HL-60 (cell line): ENCODE data around the gene RFFL.
"Not testable (repeated sequence)": the region's sequence is repeated elsewhere in the genome, so short reads cannot be mapped to it uniquely, and the experiment has no call there.

ENCODE experiments used
- GABPA ChIP-seq: IDR thresholded peaks from 2 replicates; pipeline ENCODE4 v1.6.1; 2012; ENCODE audit warnings: low read depth
- POLR2AphosphoS5 ChIP-seq: IDR thresholded peaks from 2 replicates; pipeline ENCODE4 v1.6.1; 2012; ENCODE audit warnings: low read depth
- TF ChIP-seq, protein P1 (sequence below): IDR thresholded peaks from one replicate; pipeline ENCODE4 v1.5.1; 2011; ENCODE audit warnings: low read length, control low read depth, inconsistent platforms; ENCODE audit not compliant: insufficient read depth

DNA sequence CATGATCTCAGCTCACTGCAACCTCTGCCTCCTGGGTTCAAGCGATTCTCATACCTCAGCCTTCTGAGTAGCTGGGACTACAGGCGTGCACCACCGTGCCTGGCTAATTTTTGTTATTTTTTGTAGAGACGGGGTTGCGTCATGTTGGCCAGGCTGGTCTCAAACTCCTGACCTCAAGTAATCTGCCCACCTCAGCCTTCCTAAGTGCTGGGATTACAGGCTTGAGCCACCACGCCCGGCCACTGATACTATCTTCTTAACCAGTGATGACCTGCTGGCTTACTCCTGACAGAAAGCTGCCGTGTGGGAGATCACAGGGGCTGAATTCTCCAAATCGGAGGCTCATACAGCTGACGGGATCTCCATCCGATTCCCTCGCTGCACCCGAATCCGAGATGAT lies 62.5 kb downstream of the RFFL start:
- TF ChIP-seq, protein P1, sequence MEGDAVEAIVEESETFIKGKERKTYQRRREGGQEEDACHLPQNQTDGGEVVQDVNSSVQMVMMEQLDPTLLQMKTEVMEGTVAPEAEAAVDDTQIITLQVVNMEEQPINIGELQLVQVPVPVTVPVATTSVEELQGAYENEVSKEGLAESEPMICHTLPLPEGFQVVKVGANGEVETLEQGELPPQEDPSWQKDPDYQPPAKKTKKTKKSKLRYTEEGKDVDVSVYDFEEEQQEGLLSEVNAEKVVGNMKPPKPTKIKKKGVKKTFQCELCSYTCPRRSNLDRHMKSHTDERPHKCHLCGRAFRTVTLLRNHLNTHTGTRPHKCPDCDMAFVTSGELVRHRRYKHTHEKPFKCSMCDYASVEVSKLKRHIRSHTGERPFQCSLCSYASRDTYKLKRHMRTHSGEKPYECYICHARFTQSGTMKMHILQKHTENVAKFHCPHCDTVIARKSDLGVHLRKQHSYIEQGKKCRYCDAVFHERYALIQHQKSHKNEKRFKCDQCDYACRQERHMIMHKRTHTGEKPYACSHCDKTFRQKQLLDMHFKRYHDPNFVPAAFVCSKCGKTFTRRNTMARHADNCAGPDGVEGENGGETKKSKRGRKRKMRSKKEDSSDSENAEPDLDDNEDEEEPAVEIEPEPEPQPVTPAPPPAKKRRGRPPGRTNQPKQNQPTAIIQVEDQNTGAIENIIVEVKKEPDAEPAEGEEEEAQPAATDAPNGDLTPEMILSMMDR = not testable (repeated sequence)
- TF ChIP-seq GABPA, POLR2AphosphoS5: not testable (repeated sequence)
